Esophagus mucosa (tissue), 1 donor: ENCODE data around the gene CNPPD1. TPM values are rescaled to one million over a fixed set of nuclear protein-coding genes. Genes with fewer than 3 reads are reported as not detected.

Experiments used
- ATAC-seq: fragments of 200-7000 bp; cut with Tn5 transposase; one replicate; pipeline ENCODE4 v1.9.1; 2020
- total RNA-seq: library from RNA; stranded (reverse); gene quantifications from one replicate; pipeline ENCODE4 v1.2.4, GENCODE V29; 2023
- donor health status: DM: yes; HTN: yes; CAD: no.

The CNPPD1 gene
- total RNA-seq, 1 donor from 2014 or later = 49.3 TPM

DNA sequence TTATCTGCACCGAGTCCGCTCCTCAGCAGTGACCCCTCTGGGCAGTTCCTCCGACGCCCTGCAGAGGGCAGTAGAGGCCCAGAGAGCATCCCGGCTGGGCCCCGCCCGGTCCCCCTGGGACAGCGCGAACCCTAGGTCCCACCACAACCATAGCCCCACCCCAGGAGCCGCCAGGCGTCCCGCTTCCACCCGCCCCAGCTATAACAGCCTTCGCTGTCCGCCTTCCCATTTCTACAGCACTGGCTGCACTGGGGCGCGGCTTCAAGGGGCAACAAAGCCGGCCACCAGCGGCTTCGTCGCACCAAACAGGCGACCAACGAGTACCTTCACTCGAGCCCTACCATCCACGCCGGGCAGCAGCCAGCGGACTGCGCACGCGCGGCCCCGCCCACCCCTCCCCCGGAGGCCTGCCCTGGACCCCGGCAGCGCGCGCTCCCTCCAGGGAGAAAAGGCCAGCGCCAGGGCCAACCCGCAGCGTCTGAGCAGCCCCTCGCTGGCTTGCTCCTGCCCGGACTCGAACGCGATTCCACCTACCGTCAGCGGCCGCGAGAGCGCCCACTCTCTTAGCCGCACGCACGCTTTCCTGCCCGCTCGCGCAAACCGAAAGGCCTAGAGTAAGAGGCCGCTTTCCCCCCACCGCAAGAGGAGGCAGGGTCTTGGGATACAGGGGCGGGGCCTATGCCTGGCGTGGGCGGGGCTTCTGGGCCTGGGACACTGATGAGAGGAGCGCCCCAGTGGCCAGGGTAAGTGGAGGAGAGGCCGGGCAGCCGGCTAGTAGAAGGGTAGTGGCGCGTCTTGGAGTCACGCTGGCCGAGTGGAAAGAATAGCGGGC, 16.3 kb downstream of the CNPPD1 start, which contains the start of gene NHEJ1:
Gene NHEJ1, minus strand, starts transcription at position 630 of the 832 bp plus-strand sequence. CDS start 2,453 bp downstream, outside the sequence.
- peak; percentile 97 for ATAC-seq

DNA sequence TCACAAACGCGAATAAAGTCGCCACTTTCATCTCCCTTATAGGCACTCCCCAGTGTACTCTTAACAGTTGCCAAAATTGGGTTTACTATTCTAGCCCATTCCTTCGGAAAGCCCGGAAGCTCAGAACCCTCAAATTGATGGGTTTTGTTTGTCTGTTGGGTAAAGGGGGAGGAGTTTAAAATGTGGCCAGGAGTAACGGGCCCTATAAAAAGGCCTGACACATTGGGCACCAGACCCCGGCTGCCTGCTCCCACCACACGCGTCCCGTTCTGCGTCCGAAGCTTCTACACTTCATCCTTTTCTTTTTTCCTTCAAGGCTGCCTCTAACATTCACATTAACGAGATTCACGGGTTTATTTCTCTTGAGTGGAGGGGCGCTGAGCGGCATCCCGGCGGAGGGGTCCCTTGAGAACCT, 16.9 kb downstream of the CNPPD1 start:
- no peak for ATAC-seq

DNA sequence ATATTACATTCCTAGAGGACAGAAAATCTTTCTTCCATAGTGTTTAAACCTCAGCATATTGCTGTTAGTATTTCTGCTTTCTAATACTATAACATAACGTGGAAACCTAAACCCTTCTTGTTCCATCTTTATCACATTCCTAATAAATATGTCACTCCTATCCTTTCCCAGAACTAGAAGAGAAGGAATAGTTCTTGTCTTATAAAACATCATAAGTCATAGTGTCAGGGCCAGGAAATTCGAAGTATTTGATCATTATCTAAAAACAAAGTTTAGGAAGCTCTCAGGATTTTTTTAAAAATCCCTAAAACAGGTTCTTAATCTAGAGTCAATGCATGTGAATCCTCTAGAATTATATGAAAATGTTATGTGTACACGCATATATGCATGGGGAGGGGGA, 18.1 kb downstream of the CNPPD1 start:
- no peak for ATAC-seq

DNA sequence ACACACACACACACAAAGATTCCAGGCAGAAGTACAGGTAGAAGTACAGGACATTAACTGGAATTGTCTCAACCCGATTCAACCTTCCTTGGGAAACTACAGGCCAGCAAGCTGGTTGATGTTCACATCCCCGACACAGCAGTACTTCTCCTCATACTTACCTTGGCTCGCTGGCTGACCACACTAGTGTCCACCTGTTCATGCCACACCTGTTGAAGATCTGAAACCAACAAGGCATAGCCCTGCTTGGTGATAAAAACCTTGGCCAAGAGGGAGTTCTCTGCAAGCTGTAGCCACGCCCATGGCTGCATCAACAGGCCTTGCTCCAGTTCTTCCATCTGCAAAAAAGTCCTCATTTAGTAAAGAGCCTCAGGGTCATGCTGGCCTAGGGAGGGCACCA, 18.7 kb downstream of the CNPPD1 start:
- ATAC-seq = no peak

- no peak for ATAC-seq
Observed at GRCh38 chr2:219157396-219157795, 19.3 kb downstream of the CNPPD1 start.

GRCh38 chr2:219155054-219155644, 21.6 kb downstream of the CNPPD1 start:
- peak; percentile 40 for ATAC-seq

DNA sequence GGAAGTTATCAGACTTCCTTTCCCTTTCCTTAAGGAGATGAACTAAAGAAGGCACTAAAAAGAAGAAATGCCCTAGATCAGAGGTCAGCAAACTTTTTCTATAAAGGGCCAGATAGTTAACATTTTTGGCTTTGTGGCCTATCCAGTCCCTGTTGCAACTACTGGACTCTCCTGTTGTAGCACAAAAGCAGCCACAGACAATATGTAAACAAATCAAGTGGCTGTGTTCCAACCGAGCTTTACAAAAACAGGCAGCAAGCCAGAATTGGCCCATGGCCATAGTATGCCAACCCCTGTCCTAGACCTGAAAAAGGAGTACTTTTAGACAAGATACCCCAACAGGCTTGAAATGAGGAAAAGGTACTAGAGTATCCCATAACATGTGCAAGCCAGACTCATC, 27.1 kb downstream of the CNPPD1 start:
- no peak for ATAC-seq

GRCh38 chr2:219142329-219142728, 34.4 kb downstream of the CNPPD1 start:
- ATAC-seq = peak; percentile 77

GRCh38 chr2:219140722-219141121, 36.0 kb downstream of the CNPPD1 start:
- ATAC-seq = no peak

DNA sequence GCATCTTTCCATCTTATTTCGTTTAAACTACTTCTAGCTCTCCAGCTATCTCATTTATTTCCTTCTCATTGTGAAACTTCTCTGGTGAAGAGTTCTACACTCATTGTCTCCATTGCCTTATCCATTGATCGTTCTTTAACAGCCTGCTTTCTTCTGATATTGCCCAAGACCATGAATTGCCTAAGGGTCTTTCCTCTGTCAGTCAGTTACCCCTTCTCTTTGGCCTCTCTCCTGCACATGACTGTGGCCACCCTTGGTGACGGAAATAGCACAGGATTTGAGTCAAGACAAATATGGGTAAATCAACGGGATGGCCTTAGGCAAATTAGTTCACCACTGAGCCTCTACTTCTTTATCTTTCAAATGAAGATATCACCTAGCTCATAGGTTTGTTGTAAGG, 42.7 kb downstream of the CNPPD1 start:
- ATAC-seq = no peak

DNA sequence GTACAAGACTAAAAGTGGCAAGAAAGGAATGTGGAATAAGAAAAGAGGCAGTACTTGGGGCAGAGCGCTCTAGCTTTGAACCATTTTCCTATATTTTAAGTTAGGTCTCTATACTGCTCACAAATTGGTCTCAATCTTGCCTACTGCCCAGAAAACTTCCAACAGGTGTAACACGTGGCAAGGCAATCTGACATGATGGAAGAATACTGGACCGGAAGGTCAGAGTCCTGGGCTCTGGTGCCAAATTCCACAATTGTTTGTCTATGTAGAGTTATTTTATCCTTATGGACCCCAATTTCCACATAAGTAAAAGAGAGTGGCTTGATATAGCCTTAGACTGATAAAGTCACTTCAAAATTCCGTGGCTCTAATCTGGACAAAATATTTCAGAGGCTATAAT, 45.0 kb downstream of the CNPPD1 start:
- no peak for ATAC-seq

DNA sequence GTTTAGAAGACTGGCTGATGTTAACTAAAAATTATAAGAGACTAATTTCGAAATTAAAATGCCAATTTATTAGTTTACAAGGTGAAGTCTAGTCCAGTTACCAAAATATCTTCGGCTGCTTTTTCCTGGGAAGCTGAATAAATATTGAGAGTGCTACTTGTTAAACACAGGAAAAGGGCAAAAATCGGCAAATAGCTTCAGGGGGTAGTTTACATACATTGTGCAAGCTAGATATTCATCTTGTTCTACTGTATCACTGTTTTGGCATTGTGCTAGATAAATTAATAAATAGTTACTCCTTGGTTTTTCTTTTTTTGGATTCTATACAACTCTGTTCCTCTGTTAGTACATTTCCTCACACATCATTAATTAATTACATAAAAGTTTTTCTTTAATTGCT, 45.4 kb downstream of the CNPPD1 start:
- ATAC-seq = no peak

- ATAC-seq = no peak
Observed at GRCh38 chr2:219129589-219129988, 47.1 kb downstream of the CNPPD1 start.

- ATAC-seq = no peak
Observed at GRCh38 chr2:219128396-219128795, 48.3 kb downstream of the CNPPD1 start.

GRCh38 chr2:219127037-219127635, 49.6 kb downstream of the CNPPD1 start:
- no peak for ATAC-seq

- ATAC-seq = no peak
Observed at GRCh38 chr2:219126555-219126954, 50.2 kb downstream of the CNPPD1 start.

- ATAC-seq = no peak
Observed at GRCh38 chr2:219125886-219126270, 50.8 kb downstream of the CNPPD1 start.

GRCh38 chr2:219125225-219125885, 51.4 kb downstream of the CNPPD1 start:
- no peak for ATAC-seq

- no peak for ATAC-seq
Observed at GRCh38 chr2:219124381-219125110, 52.2 kb downstream of the CNPPD1 start.

DNA sequence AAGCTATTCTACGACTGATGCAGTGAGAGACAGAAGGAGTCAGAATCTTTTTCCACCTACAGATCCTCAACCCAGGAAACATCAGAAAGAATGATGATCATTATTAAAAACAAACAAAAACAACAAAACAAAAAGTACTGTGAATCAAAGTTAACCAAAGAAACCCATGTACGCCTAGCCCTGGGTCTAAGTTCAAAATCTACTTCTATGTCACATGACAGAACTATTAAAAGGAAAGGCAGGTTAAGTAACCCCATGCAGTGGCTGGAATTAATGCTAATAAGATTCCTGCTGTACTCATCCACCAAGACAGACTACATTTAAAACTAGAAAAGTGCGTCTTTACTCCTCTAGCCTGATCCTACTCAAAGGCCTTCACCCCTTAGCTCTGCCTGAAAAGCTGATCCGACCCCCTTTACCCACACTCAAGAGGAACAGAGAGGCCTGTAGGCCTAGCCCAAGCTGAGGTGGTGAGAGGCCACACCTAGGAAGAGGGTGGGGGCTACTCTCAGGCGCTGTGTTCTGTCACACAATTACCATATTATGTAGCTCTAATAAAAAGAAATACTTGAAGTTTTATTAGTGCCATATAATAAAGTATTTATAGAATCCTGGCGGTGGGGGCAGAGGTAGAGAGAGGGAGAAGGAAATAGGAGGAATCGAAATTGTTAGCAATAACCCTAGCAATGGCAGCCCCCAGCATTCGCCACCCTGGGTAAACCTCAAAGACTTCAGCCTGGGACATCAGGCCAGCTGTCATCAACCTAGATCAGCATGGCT, 53.2 kb downstream of the CNPPD1 start:
- ATAC-seq = no peak

DNA sequence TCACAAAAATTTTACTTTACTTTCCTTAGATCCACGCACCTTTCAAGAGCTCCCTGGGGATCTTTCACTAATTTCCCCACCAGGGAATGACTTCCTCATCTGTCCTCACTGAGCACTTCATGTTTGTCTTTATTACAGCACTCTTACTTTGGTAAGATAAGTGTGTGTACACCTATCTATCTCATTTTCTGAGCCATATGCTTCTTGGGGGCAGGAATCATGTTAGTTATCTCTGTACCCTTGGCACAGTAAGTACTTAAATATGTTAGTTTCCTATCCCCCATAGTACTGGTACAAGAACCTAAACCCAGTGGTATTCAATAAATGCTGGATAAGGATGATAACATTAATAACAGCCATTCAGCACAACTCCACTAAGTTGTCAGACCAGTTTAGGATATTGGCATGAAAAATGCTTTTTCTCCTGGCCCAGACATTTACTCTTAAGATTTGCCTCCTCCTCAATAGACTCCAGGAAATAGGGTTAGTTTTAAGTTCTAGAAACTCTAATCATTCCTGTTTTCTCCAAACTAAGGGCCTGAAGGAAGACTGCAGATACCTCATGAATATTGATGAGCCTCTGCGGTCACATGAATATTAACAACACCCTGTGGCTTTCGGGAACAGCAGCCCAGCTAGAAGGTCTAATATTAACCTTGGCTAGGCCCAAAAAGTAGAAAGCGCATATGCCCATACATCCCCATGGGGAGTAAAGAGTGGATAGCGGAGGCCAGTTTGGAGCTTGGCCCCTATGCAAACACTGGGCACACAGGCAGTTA, 54.3 kb downstream of the CNPPD1 start:
- ATAC-seq = peak; percentile 51
